ENCODE measurements around the gene APOBEC3G.
"Not testable (repeated sequence)": the region's sequence is repeated elsewhere in the genome, so short reads cannot be mapped to it uniquely, and the experiment has no call there.

The APOBEC3G gene

GRCh38 chr22:39068033-39068785 lies 8.9 kb upstream of the APOBEC3G start:
- H3K4me3 ChIP-seq (replicated peaks in 1 of 2; ENCODE audit: low read depth in 2 of 2, low read length in 2 of 2), result no peak overlapping the region
- TF ChIP-seq, protein P1, sequence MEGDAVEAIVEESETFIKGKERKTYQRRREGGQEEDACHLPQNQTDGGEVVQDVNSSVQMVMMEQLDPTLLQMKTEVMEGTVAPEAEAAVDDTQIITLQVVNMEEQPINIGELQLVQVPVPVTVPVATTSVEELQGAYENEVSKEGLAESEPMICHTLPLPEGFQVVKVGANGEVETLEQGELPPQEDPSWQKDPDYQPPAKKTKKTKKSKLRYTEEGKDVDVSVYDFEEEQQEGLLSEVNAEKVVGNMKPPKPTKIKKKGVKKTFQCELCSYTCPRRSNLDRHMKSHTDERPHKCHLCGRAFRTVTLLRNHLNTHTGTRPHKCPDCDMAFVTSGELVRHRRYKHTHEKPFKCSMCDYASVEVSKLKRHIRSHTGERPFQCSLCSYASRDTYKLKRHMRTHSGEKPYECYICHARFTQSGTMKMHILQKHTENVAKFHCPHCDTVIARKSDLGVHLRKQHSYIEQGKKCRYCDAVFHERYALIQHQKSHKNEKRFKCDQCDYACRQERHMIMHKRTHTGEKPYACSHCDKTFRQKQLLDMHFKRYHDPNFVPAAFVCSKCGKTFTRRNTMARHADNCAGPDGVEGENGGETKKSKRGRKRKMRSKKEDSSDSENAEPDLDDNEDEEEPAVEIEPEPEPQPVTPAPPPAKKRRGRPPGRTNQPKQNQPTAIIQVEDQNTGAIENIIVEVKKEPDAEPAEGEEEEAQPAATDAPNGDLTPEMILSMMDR (IDR thresholded peaks at IDR 0.05; ENCODE audit: low read depth, low read length), result no peak
- no peak for DNase-seq (ENCODE audit: low read depth in 2 of 2)

GRCh38 chr22:39070186-39070585 lies 6.9 kb upstream of the APOBEC3G start:
- TF ChIP-seq, protein P1 (IDR thresholded peaks at IDR 0.05; ENCODE audit: low read depth, low read length), result no peak
- no peak overlapping the region for H3K4me3 ChIP-seq (replicated peaks in 1 of 2; ENCODE audit: low read depth in 2 of 2, low read length in 2 of 2)
- no peak for DNase-seq (ENCODE audit: low read depth in 2 of 2)

DNA sequence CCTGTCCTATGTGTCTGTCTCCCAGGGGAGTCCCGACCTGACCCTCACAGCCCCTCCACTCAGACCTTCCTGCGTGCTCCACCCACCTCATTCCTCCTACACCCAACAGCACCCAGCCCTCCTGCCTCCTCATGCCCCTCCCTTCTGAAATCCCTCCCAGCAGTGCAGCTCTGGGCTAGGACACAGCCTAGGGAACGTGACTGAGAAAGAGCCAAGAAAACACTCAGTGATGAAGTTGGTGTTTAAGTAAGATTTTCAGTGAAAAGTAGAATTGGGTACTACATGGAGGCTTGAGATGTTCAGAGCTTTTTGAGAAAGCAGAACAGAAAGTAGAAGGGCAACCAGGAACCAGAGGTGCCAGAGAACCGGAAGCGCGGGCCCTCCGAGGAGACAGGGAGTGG lies 4.5 kb upstream of the APOBEC3G start:
- DNase-seq (ENCODE audit: low read depth in 2 of 2); H3K4me3 ChIP-seq (replicated peaks in 1 of 2; ENCODE audit: low read depth in 2 of 2, low read length in 2 of 2): not testable (repeated sequence)

- TF ChIP-seq, protein P1 (IDR thresholded peaks at IDR 0.05; ENCODE audit: low read depth, low read length), result no peak
- no peak overlapping the region for H3K4me3 ChIP-seq (replicated peaks in 1 of 2; ENCODE audit: low read depth in 2 of 2, low read length in 2 of 2)
- DNase-seq (ENCODE audit: low read depth in 2 of 2), result no peak
Measured at GRCh38 chr22:39073981-39074380, 3.1 kb upstream of the APOBEC3G start.

GRCh38 chr22:39076155-39077025 lies 685 bp upstream of the APOBEC3G start:
- not testable (repeated sequence) for DNase-seq (ENCODE audit: low read depth in 2 of 2); H3K4me3 ChIP-seq (replicated peaks in 1 of 2; ENCODE audit: low read depth in 2 of 2, low read length in 2 of 2)

GRCh38 chr22:39077912-39078311 lies 837 bp downstream of the APOBEC3G start:
- DNase-seq (ENCODE audit: low read depth in 2 of 2), result not testable (repeated sequence)
- H3K4me3 ChIP-seq (replicated peaks in 1 of 2; ENCODE audit: low read depth in 2 of 2, low read length in 2 of 2), result peak overlapping the region in 1 of 2 donors; percentile 54

DNA sequence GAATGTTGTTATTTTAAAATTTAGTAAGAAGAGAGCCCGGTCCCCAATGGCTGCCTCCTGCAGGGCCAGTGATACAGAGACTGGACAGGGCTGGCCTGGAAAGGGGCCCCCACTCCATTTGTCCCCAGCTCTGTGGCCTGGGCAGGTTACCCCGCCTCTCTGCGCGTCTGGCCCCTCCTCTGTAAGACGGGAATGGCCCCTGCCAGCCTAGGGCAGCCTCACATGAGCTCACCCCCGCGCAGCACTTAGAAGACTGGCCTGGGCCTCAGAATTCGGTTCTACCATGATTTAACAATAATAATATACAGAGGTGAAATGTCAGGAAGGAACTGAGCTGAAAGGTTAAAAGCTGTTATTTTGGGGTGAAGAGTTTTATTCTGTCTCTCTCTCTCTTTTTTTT lies 1.3 kb downstream of the APOBEC3G start:
- DNase-seq (ENCODE audit: low read depth in 2 of 2), result no peak
- H3K4me3 ChIP-seq (replicated peaks in 1 of 2; ENCODE audit: low read depth in 2 of 2, low read length in 2 of 2), result no peak overlapping the region
- TF ChIP-seq, protein P1 (IDR thresholded peaks at IDR 0.05; ENCODE audit: low read depth, low read length), result no peak

GRCh38 chr22:39079054-39079637 lies 2.1 kb downstream of the APOBEC3G start:
- not testable (repeated sequence) for H3K4me3 ChIP-seq (replicated peaks in 1 of 2; ENCODE audit: low read depth in 2 of 2, low read length in 2 of 2); DNase-seq (ENCODE audit: low read depth in 2 of 2)
